Endothelial cell of umbilical vein (primary cell): ENCODE data around the gene RPIA. TPM values are rescaled to one million over a fixed set of nuclear protein-coding genes. Genes with fewer than 3 reads are reported as not detected.

Experiments
- BruUV-seq: library from RNA; stranded (reverse); fragments of 400-500 nt; replicated peaks from 2 replicates; lab custom pipeline; 2021; lab: Mats Ljungman, UMichigan
- CTCF ChIA-PET: fragments of 300-600, 350-600 bp; sonication (Branson Sonifier 250); formaldehyde crosslinking; loops from one replicate; lab custom pipeline; 2021; ENCODE audit warnings: antibody characterized with exemption, inconsistent platforms; lab: Charles Lee
- POLR2A ChIA-PET: fragments of 300-600, 350-600 bp; sonication (Branson Sonifier 250); formaldehyde crosslinking; loops from one replicate; lab custom pipeline; 2021; ENCODE audit warnings: antibody characterized with exemption, inconsistent platforms; lab: Charles Lee
- DNase-seq: peaks from one replicate; pipeline ENCODE4 v3.0.0-alpha.2; 2011; ENCODE audit warnings: low read depth, low spot score
- FAIRE-seq: peaks from 2 replicates; lab custom pipeline; 2011; peaks lifted over from hg19 to GRCh38; lab: Jason Lieb, UNC
- H2AFZ ChIP-seq: 2 replicates; pipeline ENCODE4 v1.6.0; 2012; ENCODE audit warnings: low read depth, low read length, control low read depth, inconsistent platforms
- H3K27ac ChIP-seq: 2 replicates; pipeline ENCODE4 v1.5.1; 2011; ENCODE audit warnings: low read depth, mild to moderate bottlenecking, control low read depth, low read length, moderate library complexity; ENCODE audit not compliant: insufficient read depth
- H3K27me3 ChIP-seq, 2 experiments: 2 replicates each; pipeline versions ENCODE4 v1.6.0 to v1.6.1; 2011; ENCODE audit warnings: low read length in 2 of 2, mixed read lengths in 1 of 2; ENCODE audit not compliant: control insufficient read depth in 2 of 2, insufficient read depth in 2 of 2
- H3K36me3 ChIP-seq, 2 experiments: 2 replicates in 1 of 2; 3 replicates in 1 of 2; pipeline ENCODE4 v1.5.1; 2011; ENCODE audit warnings: low read length in 2 of 2, mild to moderate bottlenecking in 1 of 2, moderate library complexity in 1 of 2; ENCODE audit not compliant: control insufficient read depth in 2 of 2, insufficient read depth in 2 of 2; ENCODE audit errors: extremely low read depth in 1 of 2
- H3K4me1 ChIP-seq: 3 replicates; pipeline ENCODE4 v1.5.1; 2011; ENCODE audit warnings: mild to moderate bottlenecking, low read length; ENCODE audit not compliant: control insufficient read depth, insufficient read depth; ENCODE audit errors: extremely low read depth
- H3K4me2 ChIP-seq: 2 replicates; pipeline ENCODE4 v1.6.1; 2011; ENCODE audit warnings: low read length, control low read depth, mixed read lengths; ENCODE audit not compliant: insufficient read depth
- H3K4me3 ChIP-seq, 3 experiments: fragments of 200-600 bp in 1 of 3; sonication (generic), shearing (Covaris generic) in 1 of 3; replicated peaks in 1 of 3; 2 replicates each; pipeline ENCODE4 v1.5.1; 2011 to 2016; ENCODE audit warnings: control low read depth in 3 of 3, low read length in 3 of 3, mild to moderate bottlenecking in 2 of 3, inconsistent platforms in 1 of 3, low read depth in 1 of 3, moderate library complexity in 1 of 3; ENCODE audit not compliant: insufficient read depth in 1 of 3
- H3K79me2 ChIP-seq: 2 replicates; pipeline ENCODE4 v1.6.0; 2012; ENCODE audit warnings: low read length, inconsistent platforms; ENCODE audit not compliant: control insufficient read depth, insufficient read depth
- H3K9ac ChIP-seq: replicated peaks from 2 replicates; pipeline ENCODE3; 2011; ENCODE audit warnings: low read length, control low read depth; ENCODE audit not compliant: insufficient read depth; ENCODE audit errors: extremely low read depth
- H3K9me1 ChIP-seq: replicated peaks from 3 replicates; pipeline ENCODE4 v1.6.0; 2011; ENCODE audit warnings: mild to moderate bottlenecking, low read length; ENCODE audit not compliant: control insufficient read depth, insufficient read depth; ENCODE audit errors: extremely low read depth
- H3K9me3 ChIP-seq: replicated peaks from 2 replicates; pipeline ENCODE4 v1.5.1; 2012; ENCODE audit warnings: low read length, inconsistent platforms; ENCODE audit not compliant: control insufficient read depth, insufficient read depth
- H4K20me1 ChIP-seq: replicated peaks from 2 replicates; pipeline ENCODE3; 2011; ENCODE audit warnings: mild to moderate bottlenecking, low read length; ENCODE audit not compliant: control insufficient read depth, insufficient read depth; ENCODE audit errors: extremely low read depth
- CTCF ChIP-seq, 2 donors: IDR thresholded peaks; 1 replicate in 1 of 2; 2 replicates in 1 of 2; pipeline ENCODE4 v1.5.1; 2011; ENCODE audit warnings: low read length in 2 of 2, mild to moderate bottlenecking in 2 of 2, moderate library complexity in 2 of 2, control low read depth in 1 of 2, inconsistent platforms in 1 of 2, low read depth in 1 of 2; ENCODE audit not compliant: insufficient read depth in 1 of 2; ENCODE audit errors: extremely low read depth in 1 of 2
- GATA2 ChIP-seq: IDR thresholded peaks from 2 replicates; pipeline ENCODE4 v1.7.0; 2011; ENCODE audit warnings: low read depth, mild to moderate bottlenecking, moderate library complexity, mixed read lengths, low read length; ENCODE audit not compliant: insufficient read length, insufficient read depth
- JUN ChIP-seq: IDR thresholded peaks from 2 replicates; pipeline ENCODE4 v1.6.1; 2011; ENCODE audit warnings: borderline replicate concordance, low read depth; ENCODE audit not compliant: insufficient read length, insufficient read depth
- MYC ChIP-seq: IDR thresholded peaks from one replicate; pipeline ENCODE4 v1.6.1; 2011; ENCODE audit warnings: mild to moderate bottlenecking, low read depth, low read length
- POLR2A ChIP-seq: IDR thresholded peaks from 2 replicates; pipeline ENCODE4 v1.6.1; 2012; ENCODE audit warnings: low read depth, mild to moderate bottlenecking, control low read depth, low read length
- POLR2AphosphoS5 ChIP-seq: IDR thresholded peaks from 2 replicates; pipeline ENCODE4 v1.6.1; 2012; ENCODE audit warnings: low read depth, mild to moderate bottlenecking, control low read depth, low read length, moderate library complexity; ENCODE audit not compliant: insufficient read depth
- dilution Hi-C: fragments of 300-500 bp; cut with MboI; formaldehyde crosslinking; loops from one replicate; pipeline ENCODE4 v1.15.0; 2019; ENCODE audit warnings: low sequenced_read_pairs; ENCODE audit not compliant: extremely low pct_ligation_motif_present
- intact Hi-C: fragments of 100-400 bp; cut with micrococcal nuclease; formaldehyde crosslinking; loops from one replicate; pipeline ENCODE4 v1.10.0; 2022
- polyA plus RNA-seq, 4 experiments: library from polyadenylated mRNA; depleted of rRNA in 3 of 4; stranded (reverse) in 3 of 4; unstranded in 1 of 4; fragments of >200 nt; gene quantifications; 2 replicates each; pipeline versions ENCODE4 v1.2.1 to v1.2.3, GENCODE V29; 2011 to 2012; ENCODE audit warnings: missing spikeins in 1 of 4
- total RNA-seq: library from RNA; stranded (reverse); gene quantifications from 2 replicates; pipeline ENCODE4 v1.2.3, GENCODE V29; 2021
- TF ChIP-seq, protein P1 (sequence below): IDR thresholded peaks from 2 replicates; pipeline ENCODE4 v1.6.1; 2011; ENCODE audit not compliant: insufficient read depth, insufficient read length

RPIA gene
- total and polyA plus RNA-seq, 2 donors (not counting 3 experiments of a cell fraction or from before 2014, with no cell fraction given), result 15.7 to 30.3 TPM

DNA sequence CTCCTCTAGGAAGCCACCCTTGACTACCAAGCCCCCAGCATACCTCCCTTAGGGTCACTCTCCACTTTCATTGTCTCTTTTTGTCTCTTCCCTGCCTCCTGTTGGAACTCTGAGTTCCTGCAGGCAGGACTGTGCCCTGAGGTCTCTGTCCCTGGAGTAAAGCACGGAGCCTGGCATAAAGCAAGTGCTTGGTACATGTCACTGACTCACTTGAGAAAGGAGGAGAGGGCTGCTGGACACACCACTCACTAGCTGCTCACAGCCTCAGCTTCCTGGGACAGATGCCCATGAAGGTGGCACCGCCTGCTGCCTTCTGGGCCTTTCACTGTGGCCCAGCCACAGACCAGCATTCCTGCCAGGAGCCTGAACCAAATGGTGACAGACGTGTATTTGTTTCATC lies 64.4 kb downstream of the RPIA start:
- no TSS peak for BruUV-seq
- H4K20me1 ChIP-seq, result no peaks in the 10 kb centered on the region
- no peak for TF ChIP-seq MYC
- no peak for TF ChIP-seq JUN
- TF ChIP-seq, protein P1, sequence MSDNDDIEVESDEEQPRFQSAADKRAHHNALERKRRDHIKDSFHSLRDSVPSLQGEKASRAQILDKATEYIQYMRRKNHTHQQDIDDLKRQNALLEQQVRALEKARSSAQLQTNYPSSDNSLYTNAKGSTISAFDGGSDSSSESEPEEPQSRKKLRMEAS, result no peak
- TF ChIP-seq POLR2AphosphoS5, result no peak
- TF ChIP-seq CTCF (IDR thresholded peaks at IDR 0.05; ENCODE audit: extremely low read depth in 1 of 2, insufficient read depth in 1 of 2, low read depth in 1 of 2, low read length in 2 of 2), result no peak
- TF ChIP-seq GATA2, result no peak
- no peak for TF ChIP-seq POLR2A
- H3K27ac ChIP-seq, result no peak overlapping the region
- H3K9me3 ChIP-seq, result no peaks in the 10 kb centered on the region
- H3K9me1 ChIP-seq, result no peaks in the 10 kb centered on the region
- H3K4me3 ChIP-seq, result no peak overlapping the region
- intact Hi-C loops, result no loop called here
- no peaks in the 10 kb centered on the region for H3K4me1 ChIP-seq
- H3K9ac ChIP-seq, result no peak overlapping the region
- H3K4me2 ChIP-seq, result no peak overlapping the region
- H3K36me3 ChIP-seq, result peaks cover 2 to 4% of the 10 kb centered on the region in 2 experiments
- no peaks in the 10 kb centered on the region for H3K27me3 ChIP-seq
- POLR2A ChIA-PET, result no interaction called here
- no peaks in the 10 kb centered on the region for H3K79me2 ChIP-seq
- no peak for DNase-seq
- no peak overlapping the region for H2AFZ ChIP-seq
- no peak for FAIRE-seq
- CTCF ChIA-PET, result no interaction called here
- dilution Hi-C loops, result no loop called here
